HG03095 (cell line): ENCODE data around the gene WDFY4.

Source experiments
- ATAC-seq: cut with Tn5 transposase; IDR thresholded peaks from one replicate; pipeline ENCODE4 v1.9.1; 2021; ENCODE audit warnings: moderate library complexity; ENCODE audit not compliant: unreplicated experiment

Gene WDFY4

GRCh38 chr10:48768144-48768766 lies 83.6 kb downstream of the WDFY4 start:
- no peak for ATAC-seq

GRCh38 chr10:48768926-48769325 lies 84.3 kb downstream of the WDFY4 start:
- ATAC-seq, result no peak

DNA sequence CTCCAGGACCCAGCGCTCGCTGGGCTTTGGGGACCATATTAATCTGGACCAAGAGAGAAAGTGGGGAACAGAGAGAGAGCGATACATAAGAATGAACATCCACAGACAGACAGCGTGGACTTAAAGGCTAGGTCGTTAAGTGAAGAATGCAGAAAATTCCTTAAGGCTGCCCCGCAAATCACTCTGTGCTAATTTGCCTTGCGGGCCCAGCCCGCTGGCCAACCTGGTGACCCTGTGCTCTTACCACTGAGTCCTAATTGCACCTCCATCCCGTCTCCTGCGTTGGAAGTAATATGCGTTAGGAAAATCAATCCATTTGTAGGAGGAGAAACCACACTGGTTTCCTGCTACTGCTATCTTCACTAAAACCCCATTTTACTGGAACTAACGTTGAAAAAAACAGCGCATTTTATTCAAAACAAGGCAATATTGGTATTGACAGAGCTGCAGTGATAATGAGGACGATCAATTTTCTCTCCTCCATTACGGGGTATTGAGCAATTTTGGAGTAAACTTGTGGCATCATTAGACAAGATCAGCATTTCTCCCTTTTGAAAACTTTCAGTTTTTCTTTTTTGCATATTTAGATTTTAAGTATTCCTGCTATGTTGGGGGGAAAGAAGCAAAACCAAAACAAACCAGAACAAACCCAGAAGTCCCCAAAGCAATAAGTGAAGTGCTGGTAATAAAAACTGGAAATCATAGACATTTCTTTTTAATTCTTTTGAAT lies 85.2 kb downstream of the WDFY4 start:
- no peak for ATAC-seq

GRCh38 chr10:48770561-48771089 lies 86.0 kb downstream of the WDFY4 start:
- ATAC-seq, result no peak

- no peak for ATAC-seq
Measured at GRCh38 chr10:48771234-48771633, 86.6 kb downstream of the WDFY4 start.

GRCh38 chr10:48772059-48772458 lies 87.4 kb downstream of the WDFY4 start:
- ATAC-seq, result no peak

GRCh38 chr10:48773580-48773979 lies 88.9 kb downstream of the WDFY4 start:
- no peak for ATAC-seq

DNA sequence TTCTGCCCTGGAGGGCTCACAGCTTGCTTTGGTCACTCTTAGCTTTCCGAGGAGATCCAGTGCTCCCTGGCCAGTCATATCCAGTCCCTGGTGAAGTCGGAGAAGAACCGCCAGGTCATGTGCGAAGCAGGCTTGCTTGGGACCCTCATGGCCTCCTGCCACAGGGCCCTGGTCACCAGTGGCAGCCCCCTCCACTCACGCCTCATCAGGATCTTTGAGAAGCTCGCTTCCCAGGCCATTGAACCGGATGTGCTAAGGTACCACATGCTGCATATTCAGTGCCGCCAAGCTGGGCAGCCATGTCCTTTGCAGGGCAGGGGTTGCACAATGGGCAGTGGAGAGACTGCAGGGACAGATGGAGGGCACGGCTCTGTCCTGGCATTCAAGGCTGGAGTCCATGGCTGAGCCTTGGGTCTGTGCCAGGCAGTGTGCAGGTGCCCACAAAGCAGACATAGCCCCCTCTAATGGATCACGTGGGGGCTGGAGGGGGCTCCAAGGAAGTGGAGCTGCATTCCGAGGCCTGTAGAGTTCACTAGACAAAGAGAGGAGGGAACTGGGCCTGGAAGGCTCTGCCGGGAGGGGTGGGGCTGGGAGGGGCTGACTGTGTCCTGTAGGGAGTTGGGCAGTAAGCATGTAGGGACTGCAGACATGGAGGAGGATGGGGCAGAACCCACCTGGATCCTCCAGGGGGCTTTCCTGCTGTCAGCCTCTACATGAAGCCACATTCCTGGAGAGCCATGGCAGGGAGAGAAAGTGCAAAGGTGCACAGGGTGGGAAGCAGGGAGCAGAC lies 89.9 kb downstream of the WDFY4 start:
- ATAC-seq, result no peak

- no peak for ATAC-seq
Measured at GRCh38 chr10:48775206-48775517, 90.5 kb downstream of the WDFY4 start.

DNA sequence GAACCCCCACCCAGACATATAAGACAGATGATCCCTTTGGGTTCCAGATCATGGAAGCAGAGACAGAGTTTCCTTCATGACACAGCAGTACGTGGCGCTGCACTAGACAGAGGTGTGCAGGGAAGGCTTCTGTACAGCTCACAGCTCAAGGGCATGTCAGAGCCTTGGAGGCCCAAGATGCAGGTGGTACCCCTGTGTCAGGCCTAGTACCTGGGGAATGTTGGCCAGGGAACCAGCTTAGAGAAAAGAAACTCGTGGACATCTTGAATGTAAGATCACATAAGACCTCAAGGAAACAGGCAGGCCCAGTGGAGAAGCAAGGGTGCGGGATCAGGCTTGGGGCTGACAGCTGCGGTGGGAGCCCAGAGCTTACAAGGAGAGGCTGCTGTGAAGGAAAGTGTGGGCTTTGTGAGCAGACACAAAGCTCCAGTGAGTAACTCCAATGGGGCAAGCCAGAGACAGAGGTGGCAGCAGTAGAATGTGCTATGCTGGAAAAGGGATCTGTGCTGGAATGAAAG lies 91.4 kb downstream of the WDFY4 start:
- no peak for ATAC-seq

GRCh38 chr10:48776528-48776927 lies 91.9 kb downstream of the WDFY4 start:
- no peak for ATAC-seq

DNA sequence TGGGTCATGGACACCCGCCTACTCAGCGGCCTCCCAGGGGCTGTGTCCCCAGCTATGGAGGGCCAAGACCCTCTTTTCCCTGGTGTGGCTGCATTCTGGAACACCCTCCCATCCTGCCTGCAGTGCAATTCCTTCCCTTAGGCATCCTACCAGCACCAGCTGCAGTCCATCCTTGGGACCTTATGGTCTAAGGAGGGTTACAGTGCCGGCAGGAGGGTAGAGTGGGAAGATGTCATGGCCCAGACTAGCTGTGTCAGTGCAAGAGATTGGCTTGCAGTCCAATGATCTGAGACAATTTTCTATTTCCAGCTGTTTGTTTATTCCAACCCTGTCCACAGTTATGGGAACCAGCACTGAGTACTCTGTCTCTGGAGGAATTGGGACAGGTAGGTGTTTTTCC lies 92.4 kb downstream of the WDFY4 start:
- ATAC-seq, result no peak

GRCh38 chr10:48778193-48778857 lies 93.7 kb downstream of the WDFY4 start:
- no peak for ATAC-seq

DNA sequence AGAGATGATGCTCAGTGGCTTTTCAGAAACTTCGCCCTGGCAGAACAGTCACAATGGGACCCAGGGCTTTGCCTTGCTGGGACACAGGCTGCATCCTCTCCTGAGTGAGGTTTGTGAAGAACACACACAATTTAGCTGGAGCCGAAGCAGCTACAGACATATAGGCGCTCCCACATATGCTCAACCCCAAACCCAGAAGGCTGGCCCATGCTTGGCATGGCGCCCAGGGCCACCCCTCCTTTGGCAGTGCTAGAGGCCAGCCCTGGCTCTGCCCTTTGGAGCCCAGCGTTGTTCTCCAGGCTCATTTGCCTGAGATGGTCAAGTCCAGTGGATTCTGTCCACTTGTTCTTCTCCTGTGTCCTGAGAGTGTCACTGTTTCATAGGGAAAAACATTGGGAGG lies 94.4 kb downstream of the WDFY4 start:
- no peak for ATAC-seq

DNA sequence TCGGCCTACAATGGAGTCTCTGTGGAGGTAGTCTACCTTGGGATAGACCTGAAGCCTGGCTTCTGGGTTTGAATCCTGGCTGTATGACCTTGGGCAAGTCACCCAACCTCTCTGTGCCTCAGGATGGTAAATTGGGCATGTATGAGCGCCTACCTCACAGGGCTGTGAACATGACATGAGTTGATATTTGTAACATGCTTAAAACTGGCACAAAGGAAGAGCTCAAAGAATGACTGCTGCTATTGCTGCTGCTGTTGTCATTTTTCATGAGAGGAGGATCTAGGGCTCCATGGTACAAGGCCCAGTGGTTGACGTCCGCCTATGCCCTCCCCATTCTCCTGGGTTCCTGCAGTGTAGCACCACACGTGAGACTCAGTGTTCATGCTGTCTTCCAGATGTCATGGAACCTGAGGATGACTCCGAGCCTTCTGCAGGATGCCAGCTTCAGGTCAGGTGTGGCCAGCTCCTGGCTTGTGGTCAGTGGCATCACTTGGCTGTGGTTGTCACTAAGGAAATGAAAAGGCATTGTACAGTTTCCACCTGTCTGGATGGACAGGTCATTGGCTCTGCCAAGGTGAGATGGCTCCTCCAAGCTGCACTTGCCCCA lies 95.0 kb downstream of the WDFY4 start:
- no peak for ATAC-seq

DNA sequence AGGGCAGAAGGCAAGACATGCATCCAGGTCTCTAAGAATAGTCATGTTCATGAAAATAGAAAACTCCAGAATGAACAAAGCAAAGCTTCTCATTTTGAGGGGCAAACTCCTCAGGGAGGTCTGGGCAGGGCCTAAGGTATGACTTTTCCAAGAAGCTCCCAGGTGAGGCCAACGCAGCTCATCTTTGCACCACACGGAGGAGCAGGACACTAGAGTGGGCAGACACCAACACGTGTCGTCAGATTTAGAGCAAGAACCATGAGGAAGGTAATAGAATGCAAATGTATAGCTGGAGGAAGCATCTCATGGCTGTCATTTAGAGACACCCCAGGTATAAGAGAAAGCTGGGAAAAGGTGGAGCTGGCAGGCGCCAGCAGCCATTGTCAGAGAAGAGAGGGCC lies 95.7 kb downstream of the WDFY4 start:
- ATAC-seq, result no peak

DNA sequence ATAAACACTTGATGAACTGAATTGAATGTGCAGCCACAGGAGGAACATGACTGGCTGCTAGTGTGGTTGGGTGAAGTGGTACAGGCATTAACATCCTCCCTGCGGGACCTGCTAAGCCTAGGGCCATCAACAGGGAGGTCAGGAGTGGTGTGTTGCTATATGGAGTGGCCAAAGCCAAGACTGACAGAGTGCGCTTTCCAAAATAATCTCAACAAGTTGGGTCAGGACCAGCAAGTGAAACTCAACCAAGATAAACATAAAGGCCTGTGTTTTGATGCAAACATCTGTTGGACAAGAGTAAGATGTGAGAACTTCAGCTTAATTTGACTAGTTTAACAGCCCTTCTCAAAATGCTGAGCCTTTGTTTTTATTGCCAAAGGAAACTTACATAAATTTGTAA lies 97.7 kb downstream of the WDFY4 start:
- ATAC-seq, result no peak

DNA sequence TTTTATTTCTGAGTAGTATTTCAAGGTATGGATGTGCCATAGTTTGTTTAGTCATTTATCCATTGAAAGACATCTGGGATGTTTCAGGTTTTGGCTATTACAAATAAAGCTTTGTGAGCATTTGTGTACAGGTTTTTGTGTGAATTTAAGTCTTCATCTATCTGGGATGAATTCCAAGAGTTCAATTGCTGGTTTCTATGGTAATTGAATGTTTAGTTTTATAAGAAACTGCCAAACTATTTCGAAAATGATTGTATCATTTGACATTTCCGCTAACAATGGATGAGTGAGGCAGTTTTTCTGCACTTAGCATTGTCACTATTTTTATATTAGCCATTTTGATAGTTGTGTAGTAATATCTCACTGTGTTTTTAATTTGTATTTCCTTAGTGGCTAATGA lies 99.4 kb downstream of the WDFY4 start:
- no peak for ATAC-seq

GRCh38 chr10:48785796-48786195 lies 101.1 kb downstream of the WDFY4 start:
- no peak for ATAC-seq

- no peak for ATAC-seq
Measured at GRCh38 chr10:48786606-48787282, 102.1 kb downstream of the WDFY4 start.
